OCI-LY3 (cell line): Measurements from ENCODE around the gene KAZN.

Source experiments
- H2AFZ ChIP-seq: fragments of 200-600, 300-600 bp; shearing (Covaris generic); 2 replicates; pipeline ENCODE4 v1.6.0; 2014; ENCODE audit warnings: antibody characterized with exemption, low read depth, low read length
- H3K27ac ChIP-seq: fragments of 200-600, 300-600 bp; sonication (generic); 2 replicates; pipeline ENCODE4 v1.5.1; 2014; ENCODE audit warnings: mild to moderate bottlenecking, low read length, moderate library complexity, mixed read lengths
- H3K27me3 ChIP-seq: fragments of 200-600, 300-600 bp; sonication (generic); 2 replicates; pipeline ENCODE4 v1.6.1; 2014; ENCODE audit warnings: low read depth, low read length, mixed read lengths
- H3K36me3 ChIP-seq: fragments of 200-600, 300-600 bp; sonication (generic); replicated peaks from 2 replicates; pipeline ENCODE3; 2014; ENCODE audit warnings: low read depth, low read length, mixed read lengths
- H3K4me1 ChIP-seq: fragments of 300-600, 200-600 bp; sonication (generic); 2 replicates; pipeline ENCODE4 v1.6.1; 2014; ENCODE audit warnings: low read length, mixed read lengths
- H3K4me2 ChIP-seq: fragments of 200-600, 300-600 bp; sonication (generic); 2 replicates; pipeline ENCODE4 v1.6.1; 2014; ENCODE audit warnings: low read length, mixed read lengths
- H3K4me3 ChIP-seq: fragments of 300-600, 200-600 bp; sonication (generic); 2 replicates; pipeline ENCODE4 v1.5.1; 2014; ENCODE audit warnings: antibody characterized with exemption, mild to moderate bottlenecking, low read length, moderate library complexity
- H3K79me2 ChIP-seq: fragments of 300-600, 200-600 bp; shearing (Covaris generic); 2 replicates; pipeline ENCODE4 v1.6.1; 2014; ENCODE audit warnings: mild to moderate bottlenecking, low read length, mixed read lengths
- H3K9ac ChIP-seq: fragments of 300-600, 200-600 bp; shearing (Covaris generic); 2 replicates; pipeline ENCODE4 v1.6.0; 2014; ENCODE audit warnings: mild to moderate bottlenecking, low read length, moderate library complexity
- H3K9me3 ChIP-seq: fragments of 200-600, 300-600 bp; shearing (Covaris generic); 2 replicates; pipeline ENCODE4 v1.6.1; 2014; ENCODE audit warnings: low read length, mixed read lengths; ENCODE audit not compliant: insufficient read depth
- H4K20me1 ChIP-seq: fragments of 200-600, 300-600 bp; sonication (generic); 2 replicates; pipeline ENCODE4 v1.6.1; 2016; ENCODE audit warnings: low read length, mixed read lengths; ENCODE audit not compliant: insufficient read depth
- CTCF ChIP-seq: fragments of 200-600, 300-600 bp; sonication (generic); IDR thresholded peaks from 2 replicates; pipeline ENCODE4 v1.5.1; 2014; ENCODE audit warnings: antibody characterized with exemption, low read length, low read depth
- EZH2phosphoT487 ChIP-seq: fragments of 200-600 bp; shearing (Covaris generic); IDR thresholded peaks from 2 replicates; pipeline ENCODE4 v1.6.1; 2018; ENCODE audit warnings: antibody characterized with exemption, mixed run types, low read depth

KAZN gene

GRCh38 chr1:14972107-14972506 lies 373.6 kb downstream of the KAZN start:
- no peaks in the 10 kb centered on the region for H4K20me1 ChIP-seq
- no peak overlapping the region for H3K4me2 ChIP-seq
- H2AFZ ChIP-seq: no peak overlapping the region
- no peaks in the 10 kb centered on the region for H3K4me1 ChIP-seq
- H3K36me3 ChIP-seq: no peaks in the 10 kb centered on the region
- H3K27me3 ChIP-seq: no peaks in the 10 kb centered on the region
- H3K4me3 ChIP-seq: no peak overlapping the region
- no peaks in the 10 kb centered on the region for H3K79me2 ChIP-seq
- H3K27ac ChIP-seq: no peak overlapping the region
- no peak overlapping the region for H3K9ac ChIP-seq
- no peaks in the 10 kb centered on the region for H3K9me3 ChIP-seq
- TF ChIP-seq CTCF (no peak), EZH2phosphoT487 (no peak)

GRCh38 chr1:14973773-14974172 lies 375.3 kb downstream of the KAZN start:
- no peak overlapping the region for H2AFZ ChIP-seq
- H3K4me1 ChIP-seq: no peaks in the 10 kb centered on the region
- H3K36me3 ChIP-seq: no peaks in the 10 kb centered on the region
- no peak overlapping the region for H3K27ac ChIP-seq
- TF ChIP-seq EZH2phosphoT487 (no peak), CTCF (no peak)
- no peak overlapping the region for H3K4me2 ChIP-seq
- no peaks in the 10 kb centered on the region for H4K20me1 ChIP-seq
- H3K79me2 ChIP-seq: no peaks in the 10 kb centered on the region
- H3K4me3 ChIP-seq: no peak overlapping the region
- no peaks in the 10 kb centered on the region for H3K27me3 ChIP-seq
- H3K9ac ChIP-seq: no peak overlapping the region
- H3K9me3 ChIP-seq: no peaks in the 10 kb centered on the region

- H3K27ac ChIP-seq: no peak overlapping the region
- no peak overlapping the region for H3K4me3 ChIP-seq
- no peaks in the 10 kb centered on the region for H4K20me1 ChIP-seq
- H2AFZ ChIP-seq: no peak overlapping the region
- H3K79me2 ChIP-seq: no peaks in the 10 kb centered on the region
- no peak overlapping the region for H3K9ac ChIP-seq
- H3K9me3 ChIP-seq: no peaks in the 10 kb centered on the region
- no peaks in the 10 kb centered on the region for H3K4me1 ChIP-seq
- H3K4me2 ChIP-seq: no peak overlapping the region
- TF ChIP-seq CTCF: no peak
- no peaks in the 10 kb centered on the region for H3K27me3 ChIP-seq
- H3K36me3 ChIP-seq: no peaks in the 10 kb centered on the region
These were observed 375.9 kb downstream of the KAZN start for GRCh38 chr1:14974361-14974760.

- no peak for TF ChIP-seq EZH2phosphoT487
- TF ChIP-seq CTCF: no peak
- H3K4me1 ChIP-seq: no peaks in the 10 kb centered on the region
- no peak overlapping the region for H2AFZ ChIP-seq
- no peaks in the 10 kb centered on the region for H3K9me3 ChIP-seq
- H3K36me3 ChIP-seq: no peaks in the 10 kb centered on the region
- H3K4me2 ChIP-seq: no peak overlapping the region
- H3K27ac ChIP-seq: no peak overlapping the region
- no peak overlapping the region for H3K9ac ChIP-seq
- no peaks in the 10 kb centered on the region for H3K27me3 ChIP-seq
- H3K79me2 ChIP-seq: no peaks in the 10 kb centered on the region
- H4K20me1 ChIP-seq: no peaks in the 10 kb centered on the region
- no peak overlapping the region for H3K4me3 ChIP-seq
These were observed 376.6 kb downstream of the KAZN start for GRCh38 chr1:14975119-14975518.
